ENCODE results near the gene PLTP.
"Not testable (repeated sequence)": the region's sequence is repeated elsewhere in the genome, so short reads cannot be mapped to it uniquely, and the experiment has no call there.

PLTP gene

DNA sequence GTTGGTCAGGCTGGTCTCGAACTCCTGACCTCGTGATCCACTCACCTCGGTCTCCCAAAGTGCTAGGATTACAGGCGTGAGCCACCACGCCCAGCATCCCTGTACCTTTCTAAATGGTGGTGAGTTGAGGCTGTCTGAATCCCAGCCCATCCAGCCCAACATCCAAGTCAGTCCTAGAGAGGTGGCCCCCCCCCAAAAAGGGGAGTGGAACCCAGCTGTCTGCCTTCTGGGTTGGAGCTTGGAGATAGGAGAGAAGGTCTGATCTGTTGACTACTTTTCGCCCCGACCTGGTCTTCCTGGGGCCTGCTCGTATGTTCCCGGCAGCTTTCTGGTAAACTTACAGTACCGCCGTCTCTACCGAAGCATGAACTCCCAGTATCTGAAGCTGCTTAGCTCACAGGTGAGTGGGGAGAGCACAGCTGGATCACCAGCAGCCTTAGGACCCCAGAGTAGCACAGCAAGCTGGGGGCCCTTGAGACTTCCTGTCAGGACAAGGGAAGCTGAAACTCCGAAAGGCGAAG, 15.3 kb downstream of the PLTP start:
- DNase-seq = no peak

DNA sequence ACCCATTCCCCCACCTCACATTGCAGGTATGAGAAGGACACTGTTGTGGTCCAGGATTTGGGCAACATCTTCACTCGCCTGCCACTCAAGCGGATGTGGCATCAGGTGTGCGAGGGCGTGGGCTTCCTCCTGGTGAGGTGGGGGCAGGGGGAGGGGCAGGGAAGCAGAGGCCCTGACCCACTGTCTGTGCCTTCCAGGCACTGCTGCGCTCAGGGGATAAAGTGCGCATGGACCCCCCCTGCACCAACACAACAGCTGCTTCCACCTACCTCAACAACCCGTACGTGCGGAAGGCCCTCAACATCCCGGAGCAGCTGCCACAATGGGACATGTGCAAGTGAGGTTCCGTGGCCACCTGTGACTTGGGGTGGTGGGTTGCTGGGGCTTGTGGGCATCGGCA, 17.2 kb downstream of the PLTP start:
- no peak for DNase-seq

DNA sequence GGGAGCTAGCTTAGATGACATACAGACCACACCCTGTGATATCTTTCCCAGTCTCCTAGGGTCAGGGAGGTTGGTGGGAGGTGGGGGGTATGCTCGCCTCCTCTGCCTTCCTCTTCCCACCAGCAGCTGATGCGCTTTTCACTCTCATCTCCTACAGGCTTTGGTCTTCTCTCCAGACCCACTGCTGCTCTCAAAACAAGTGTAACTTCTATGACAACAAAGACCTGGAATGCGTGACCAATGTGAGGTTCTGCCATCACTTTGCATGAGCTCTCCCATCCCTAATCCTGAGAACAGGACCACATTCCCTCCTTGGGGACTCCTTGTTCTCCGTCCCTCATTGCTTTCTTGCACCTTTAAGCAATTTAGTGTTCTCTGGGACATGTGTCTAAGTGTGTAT, 18.1 kb downstream of the PLTP start:
- DNase-seq = no peak

DNA sequence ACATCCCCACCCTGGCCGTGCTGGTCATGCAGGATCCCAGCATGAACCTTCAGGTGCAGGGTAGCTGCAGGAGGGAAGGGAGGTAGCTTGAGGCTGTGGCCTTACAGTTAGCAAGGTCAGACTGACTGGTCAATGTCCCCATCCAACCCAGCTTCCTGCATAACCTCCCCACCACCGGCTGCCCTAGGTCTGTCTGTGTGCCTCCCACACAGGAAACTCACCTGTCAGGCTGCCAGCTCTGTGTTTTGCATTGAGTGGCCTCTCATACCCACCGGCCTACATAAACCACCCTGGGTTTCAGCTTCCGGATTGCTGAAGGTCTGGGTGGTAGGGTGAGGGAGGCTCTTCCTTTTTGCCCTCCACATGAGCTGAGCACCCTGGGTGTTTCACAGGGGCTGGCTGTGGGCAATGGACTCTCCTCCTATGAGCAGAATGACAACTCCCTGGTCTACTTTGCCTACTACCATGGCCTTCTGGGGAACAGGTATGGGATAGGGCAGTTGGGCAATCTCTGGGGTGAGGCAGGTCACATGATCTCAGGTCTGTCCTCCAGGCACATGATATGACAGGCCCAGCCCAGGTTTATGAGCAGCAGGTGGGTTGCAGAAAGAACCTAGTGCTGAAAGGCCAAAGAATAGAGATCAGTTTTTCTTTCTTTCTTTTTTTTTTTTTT, 19.0 kb downstream of the PLTP start:
- no peak for DNase-seq

DNA sequence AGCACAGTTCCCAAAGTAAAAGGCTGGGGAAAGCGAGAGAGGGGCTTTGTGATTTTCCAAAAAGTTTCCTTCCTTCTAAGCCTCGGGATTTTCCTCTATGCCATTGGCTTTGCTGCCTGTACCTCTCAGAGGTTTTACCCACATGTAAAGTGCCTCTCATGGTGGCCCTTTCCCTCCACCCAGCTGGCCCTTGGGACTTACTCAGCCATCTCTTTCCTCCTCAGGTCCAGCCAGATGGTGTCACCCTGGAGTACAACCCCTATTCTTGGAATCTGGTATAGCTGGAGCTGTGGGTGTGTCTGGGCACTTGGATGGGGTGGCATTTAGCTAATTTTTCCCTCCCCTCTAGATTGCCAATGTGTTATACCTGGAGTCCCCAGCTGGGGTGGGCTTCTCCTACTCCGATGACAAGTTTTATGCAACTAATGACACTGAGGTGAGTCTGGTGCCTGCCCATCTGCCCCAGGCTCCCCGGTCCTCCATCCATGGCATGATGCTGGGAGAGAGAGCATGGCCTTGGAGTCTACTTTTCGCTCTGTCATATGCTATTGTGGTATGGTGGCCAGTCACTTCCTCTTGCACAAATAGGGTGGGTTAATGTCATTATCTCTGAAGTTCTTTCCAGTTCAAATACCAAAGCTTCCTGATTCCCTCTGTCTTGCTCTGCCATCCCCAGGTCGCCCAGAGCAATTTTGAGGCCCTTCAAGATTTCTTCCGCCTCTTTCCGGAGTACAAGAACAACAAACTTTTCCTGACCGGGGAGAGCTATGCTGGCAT, 19.7 kb downstream of the PLTP start:
- no peak for DNase-seq

DNA sequence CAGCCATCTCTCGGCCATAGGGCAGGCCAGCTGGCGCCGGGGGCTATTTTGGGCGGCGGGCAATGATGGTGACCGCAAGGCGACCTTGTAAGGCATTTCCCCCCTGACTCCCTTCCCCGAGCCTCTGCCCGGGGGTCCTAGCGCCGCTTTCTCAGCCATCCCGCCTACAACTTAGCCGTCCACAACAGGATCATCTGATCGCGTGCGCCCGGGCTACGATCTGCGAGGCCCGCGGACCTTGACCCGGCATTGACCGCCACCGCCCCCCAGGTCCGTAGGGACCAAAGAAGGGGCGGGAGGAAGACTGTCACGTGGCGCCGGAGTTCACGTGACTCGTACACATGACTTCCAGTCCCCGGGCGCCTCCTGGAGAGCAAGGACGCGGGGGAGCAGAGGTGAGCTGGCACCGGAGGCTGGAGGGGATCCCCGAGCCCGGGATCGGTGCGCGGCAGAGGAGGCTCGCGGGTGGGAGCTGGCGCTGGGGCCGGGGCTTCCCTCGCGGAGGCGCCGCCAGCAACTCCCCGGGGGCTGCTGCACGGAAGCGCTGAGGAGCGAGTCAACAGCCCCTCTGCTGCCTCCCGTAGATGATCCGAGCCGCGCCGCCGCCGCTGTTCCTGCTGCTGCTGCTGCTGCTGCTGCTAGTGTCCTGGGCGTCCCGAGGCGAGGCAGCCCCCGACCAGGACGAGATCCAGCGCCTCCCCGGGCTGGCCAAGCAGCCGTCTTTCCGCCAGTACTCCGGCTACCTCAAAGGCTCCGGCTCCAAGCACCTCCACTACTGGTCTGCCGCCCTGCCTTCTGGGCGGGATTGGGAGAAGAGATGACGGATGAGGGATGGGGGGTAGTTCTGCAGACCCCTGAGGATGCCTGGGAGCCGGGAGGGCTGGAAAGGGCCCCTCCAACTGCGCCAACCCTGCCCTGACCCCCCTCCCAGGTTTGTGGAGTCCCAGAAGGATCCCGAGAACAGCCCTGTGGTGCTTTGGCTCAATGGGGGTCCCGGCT, 20.7 kb downstream of the PLTP start, which contains the start of the genes CTSA and NEURL2:
Gene CTSA (plus strand): TSS at position 351 of the 999 bp plus-strand sequence. CDS start 234 bp downstream, at position 585.
Gene NEURL2 (minus strand): TSS at position 224 of the 999 bp plus-strand sequence. CDS start 217 bp downstream, at position 7.
- peak; percentile 50 for DNase-seq

DNA sequence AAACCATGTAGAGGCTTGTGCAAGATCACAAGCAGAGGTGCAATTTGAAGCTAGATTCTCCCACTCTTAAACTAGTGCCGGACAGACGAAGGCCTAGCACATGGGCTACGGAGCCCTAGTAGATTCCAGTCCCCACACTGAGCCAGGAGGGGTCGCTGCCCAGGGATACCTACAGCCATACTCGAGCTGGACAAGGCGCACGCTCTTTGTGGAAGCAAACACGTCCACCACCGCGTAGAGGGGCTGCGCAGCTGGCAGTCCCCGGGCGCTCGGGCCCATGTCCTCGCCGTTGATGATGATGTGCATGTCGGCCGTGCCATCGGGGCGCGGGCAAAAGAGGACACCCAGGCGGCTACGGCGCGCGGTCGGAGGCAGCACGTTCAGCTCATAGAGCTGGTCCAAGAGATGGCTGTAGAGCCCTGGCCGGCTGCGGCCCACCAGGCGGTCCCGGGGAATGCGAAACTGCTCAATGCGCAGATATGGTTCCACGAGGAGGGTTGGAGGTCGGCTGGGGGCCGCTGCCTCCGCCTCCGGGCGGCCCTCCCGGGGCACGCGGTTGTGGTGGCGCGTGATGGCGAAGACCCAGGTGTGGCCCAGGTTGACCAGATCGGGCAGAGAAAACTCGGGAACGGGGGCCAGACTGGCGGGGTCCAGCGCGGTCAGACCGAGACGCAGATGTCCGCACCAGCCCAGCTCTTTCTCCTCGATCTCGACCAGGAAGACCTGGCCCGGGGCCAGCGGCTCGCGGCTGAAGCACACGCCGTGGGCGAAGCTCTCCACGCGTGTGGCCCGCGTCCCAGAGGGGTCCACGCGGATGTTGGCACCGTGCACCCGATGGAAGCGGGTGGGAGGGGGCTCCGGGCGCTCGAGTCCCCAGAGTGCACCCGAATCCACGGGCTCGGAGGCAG, 21.6 kb downstream of the PLTP start:
- peak; percentile 16 for DNase-seq

DNA sequence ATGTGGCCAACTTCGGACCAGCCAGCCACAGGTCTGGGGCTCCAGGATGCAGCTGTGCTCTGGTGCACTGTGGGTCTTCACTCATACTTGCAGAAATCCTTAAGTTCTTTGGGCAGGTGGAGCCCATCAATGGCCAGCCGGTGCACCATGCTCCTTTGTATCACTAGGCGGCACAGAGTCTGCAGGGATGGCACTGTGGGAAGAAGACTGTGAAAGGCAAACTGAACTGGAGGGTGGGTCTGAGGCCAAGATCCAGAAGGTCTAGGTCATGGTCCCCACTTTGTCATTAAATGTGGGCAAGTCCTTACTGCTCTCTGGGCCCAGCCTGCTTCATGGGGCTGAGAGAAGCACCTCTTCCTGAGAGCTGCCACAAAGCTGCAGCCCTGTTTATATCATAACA, 23.3 kb downstream of the PLTP start:
- no peak for DNase-seq

DNA sequence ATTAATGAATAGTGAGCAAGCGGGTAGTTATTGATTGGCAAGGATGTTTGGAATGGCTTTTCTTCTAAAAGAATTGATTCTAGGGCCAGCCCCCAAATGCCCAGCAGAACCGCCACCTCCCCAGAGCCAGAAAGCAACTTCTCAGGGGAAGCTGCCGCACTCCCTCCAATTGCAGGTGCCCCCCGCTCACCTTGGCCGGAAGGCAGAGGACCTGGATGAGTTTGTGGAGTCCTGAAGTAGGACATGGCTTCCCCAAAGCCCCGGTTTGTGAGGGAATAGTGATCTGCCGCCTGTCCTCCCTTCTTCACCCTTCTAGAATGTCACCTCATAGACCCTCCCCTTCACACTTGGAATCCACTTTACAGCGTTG, 24.6 kb downstream of the PLTP start, which contains the start of gene SPATA25:
Gene SPATA25 (minus strand): TSS at position 277 of the 370 bp plus-strand sequence. CDS start 32 bp downstream, at position 245.
- no peak for DNase-seq

DNA sequence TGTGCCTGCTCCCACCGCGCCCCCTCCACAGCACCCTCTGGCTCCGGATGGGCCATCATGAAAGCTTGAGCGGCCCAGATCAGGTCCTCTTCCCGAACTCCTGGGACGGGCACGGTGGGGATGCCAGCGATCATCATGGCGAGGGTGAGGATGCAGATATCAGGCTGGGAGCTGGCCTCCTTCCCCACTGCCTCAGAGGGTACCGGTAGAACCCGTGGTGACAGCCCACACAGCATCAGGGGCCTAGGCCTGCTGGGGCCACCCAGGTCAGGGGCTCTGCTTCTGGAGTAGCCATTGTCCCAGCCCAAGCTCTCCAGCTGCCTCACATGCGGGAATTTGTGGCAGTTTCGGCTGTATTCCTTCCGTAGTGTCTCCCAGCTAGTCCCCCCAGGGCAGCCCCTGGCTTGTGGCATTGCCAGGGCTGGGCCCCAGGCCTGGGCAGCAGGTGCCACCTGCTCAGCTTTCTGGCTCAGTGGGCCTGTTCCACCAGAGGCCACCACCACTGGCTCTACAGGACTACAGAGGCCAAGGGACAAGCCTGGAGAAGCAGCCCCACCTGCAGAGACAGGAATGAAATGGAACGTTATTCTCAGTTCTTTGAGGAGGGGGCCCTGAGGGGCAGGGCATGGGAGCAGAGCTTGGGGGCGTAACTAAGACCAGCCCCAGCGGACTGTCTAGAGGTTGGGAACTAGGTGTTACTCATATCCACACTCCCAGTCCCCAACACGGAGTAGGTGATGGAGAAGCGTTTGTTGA, 25.2 kb downstream of the PLTP start:
- no peak for DNase-seq

DNA sequence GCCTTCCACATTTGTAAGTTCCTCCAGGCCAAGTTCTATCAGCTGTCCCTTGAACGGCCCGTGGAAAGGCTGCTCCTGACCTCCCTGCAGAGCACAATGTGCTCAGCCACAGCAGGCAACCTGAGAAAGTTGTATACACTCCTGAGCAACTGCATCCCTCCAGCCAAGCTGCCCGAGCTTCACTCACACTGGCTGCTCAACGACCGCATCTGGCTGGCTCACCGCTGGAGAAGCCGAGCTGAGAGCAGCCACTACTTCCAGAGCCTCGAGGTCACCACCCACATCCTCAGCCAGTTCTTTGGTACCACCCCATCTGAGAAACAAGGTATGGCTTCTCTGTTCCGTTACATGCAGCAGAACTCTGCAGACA, 28.9 kb downstream of the PLTP start:
- no peak for DNase-seq

DNA sequence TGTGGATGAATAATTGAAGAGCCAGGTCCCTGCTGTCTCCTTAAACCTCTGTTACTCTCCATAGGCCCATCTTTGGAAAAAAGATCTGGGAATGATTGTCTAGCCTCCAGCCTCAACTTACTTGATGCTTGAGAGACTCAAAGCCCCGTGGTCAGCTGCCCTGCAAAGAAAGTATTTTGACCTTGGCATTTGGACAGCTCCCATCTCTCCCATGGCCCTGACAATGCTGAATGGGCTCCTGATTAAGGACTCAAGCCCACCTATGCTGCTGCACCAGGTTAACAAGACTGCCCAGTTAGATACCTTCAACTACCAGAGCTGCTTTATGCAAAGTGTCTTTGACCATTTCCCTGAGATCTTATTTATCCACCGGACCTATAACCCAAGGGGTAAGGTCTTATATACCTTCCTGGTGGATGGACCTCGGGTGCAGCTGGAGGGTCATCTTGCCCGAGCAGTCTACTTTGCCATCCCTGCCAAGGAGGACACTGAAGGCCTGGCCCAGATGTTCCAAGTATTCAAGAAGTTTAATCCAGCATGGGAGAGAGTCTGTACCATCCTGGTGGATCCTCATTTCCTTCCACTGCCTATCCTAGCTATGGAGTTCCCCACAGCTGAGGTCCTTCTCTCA, 29.4 kb downstream of the PLTP start:
- no peak for DNase-seq

DNA sequence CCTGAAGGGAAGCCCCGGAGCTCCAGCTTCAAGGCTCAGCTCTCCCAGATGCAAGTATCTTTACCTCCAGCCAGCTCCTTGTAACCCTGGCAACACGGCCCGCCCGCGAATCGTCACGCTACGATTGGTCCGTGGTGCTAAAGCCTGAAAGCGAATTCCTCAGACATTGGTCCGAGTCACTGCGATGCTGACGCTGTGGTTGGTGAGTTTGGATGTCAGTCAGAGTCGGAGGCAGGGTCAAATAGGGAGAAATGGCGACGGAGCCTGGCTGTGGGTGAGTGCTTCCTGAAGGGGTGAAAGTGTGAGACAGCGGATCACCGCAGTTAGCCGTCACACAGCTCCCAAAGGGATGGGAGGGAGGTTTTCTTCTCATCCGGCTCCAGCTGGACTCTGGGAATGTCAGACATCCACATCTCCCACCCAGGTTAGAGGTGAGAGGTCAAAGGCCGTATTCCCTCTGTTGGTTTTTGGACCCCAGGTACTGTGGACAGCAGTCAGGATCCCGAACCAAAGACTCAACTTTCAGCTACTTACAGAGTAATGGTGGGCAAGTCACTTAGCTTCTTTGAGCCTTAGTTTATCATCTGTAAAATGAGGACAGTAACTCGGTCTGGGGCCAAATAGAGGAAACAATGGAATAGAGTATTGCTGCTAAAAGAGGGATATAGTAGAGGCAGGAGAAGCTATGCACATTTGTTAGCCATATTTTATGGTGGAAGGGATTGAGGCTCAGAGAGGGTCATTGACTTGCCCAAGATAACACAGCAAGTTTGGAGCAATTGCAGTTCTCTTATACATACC, 30.8 kb downstream of the PLTP start, which contains the start of gene ZSWIM1:
Gene ZSWIM1 (plus strand): TSS at position 240 of the 801 bp plus-strand sequence. CDS start 1,366 bp downstream, outside the sequence.
- DNase-seq = peak; percentile 93

DNA sequence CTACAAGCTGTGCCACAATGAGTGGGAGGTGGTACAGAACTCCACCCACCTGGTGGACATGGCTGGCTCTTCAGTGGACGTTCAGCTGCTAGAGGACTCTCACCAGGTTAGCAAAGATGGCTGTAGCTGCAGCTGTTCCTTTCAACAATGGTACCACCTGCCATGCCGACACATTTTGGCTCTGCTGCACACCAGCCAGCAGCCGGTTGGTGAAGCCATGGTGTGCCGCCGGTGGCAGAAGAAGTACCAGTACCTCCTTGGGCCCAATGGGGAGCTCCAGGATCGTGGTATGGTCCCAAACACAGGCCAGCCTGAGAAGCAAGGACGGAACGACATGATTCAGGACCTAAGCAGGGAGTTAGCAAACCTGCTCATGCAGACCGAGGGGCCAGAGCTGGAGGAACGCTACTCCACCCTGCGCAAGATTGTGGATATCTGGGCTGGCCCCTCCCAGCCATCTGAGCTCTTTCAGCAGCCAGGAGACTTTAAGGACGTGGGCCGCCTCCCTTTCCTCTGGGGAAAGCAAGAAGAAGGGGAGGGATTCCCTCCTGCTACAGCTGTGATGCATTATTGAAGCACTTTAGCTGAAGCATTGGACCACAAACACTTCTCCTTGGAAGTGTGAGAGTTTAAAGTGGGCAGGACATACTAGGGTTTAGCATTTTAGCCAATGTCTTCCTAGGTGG, 33.7 kb downstream of the PLTP start:
- no peak for DNase-seq

DNA sequence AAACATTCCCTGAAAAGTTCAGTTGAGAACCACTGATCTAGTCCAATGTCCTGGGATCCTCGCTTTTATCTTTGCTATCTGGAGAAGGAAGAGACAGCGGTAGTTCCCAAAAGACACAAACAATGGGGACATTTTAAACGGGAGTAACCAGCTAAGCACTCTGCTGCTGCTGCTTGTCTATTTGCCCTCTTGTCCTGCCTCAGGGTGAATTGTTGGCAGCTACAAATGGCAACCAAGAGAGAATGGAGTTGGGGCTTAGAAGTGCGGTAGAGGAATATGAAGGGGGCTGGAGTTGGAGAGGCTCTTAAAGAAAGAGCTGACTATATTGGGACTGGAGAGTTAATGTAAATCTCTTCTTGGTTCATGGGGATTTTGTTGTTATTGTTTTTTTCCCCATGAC, 37.4 kb downstream of the PLTP start:
- DNase-seq = no peak

DNA sequence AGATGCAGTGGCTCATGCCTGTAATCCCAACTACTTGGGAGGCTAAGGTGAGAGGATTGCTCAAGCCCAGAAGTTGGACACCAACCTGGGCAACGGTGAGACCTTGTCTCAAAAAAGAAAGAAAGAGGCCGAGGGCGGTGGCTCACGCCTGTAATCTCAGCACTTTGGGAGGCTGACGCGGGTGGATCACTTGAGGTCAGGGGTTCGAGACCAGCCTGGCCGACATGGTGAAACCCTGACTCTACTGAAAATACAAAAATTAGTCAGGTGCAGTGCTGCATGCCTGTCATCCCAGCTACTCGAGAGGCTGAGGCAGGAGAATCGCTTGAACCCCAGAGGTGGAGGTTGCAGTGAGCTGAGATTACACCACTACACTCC, 37.9 kb downstream of the PLTP start:
- DNase-seq = not testable (repeated sequence)

DNA sequence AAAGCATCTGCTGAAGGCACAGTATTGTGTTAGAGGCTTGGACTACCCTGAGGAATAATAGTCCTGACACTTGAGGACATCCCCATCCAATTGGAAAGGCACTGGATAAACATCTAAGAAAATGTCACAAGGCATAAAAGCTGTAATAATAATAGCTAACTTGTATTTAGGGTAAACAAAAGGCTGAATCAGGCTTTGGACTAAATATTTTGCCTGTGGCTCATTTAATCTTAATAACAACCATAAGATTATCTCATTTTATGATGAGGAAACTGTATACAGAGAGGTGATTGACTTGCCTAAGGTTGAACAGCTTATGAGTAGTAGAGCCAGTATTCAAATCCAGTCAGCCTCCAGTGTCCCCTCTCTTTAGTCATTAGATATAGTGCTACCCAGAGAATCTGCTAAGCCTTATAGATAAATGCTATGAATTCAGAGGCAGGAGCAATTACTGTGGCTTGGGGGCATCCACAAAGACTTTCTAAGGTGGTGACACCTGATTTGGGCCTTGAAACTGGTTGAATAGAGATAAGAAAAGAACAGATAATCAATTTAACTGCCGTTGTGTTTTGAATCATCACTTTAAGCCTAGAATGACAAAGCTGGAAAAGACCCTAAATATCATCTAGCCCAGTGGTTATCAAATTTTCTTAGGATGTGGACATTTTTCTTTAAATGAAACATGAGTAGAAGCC, 38.4 kb downstream of the PLTP start:
- DNase-seq = no peak

DNA sequence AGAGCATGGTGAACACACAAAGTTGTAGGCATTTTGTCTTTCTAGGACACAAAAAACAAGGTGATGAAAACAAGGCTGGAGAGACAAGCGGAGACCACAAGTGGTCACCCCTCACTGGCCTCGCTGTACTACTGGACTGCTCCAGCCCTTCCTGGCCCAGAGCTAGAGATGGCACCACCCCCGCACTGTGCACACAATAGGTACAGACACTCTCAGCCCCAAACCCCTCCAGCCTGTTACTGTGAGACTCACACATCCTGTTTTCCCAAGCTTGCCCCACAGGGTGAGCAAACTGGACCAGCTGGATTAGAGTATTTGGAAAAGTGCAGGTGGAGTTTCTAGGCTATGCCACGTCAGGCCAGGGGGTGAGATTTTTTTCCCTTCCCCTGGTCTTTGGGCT, 39.3 kb downstream of the PLTP start:
- no peak for DNase-seq

Measured in NCI-H1417 treated with DMSO at 0.1 percent for 48 hours (cell line).